ENCODE data around the gene OSBPL3.

DNA sequence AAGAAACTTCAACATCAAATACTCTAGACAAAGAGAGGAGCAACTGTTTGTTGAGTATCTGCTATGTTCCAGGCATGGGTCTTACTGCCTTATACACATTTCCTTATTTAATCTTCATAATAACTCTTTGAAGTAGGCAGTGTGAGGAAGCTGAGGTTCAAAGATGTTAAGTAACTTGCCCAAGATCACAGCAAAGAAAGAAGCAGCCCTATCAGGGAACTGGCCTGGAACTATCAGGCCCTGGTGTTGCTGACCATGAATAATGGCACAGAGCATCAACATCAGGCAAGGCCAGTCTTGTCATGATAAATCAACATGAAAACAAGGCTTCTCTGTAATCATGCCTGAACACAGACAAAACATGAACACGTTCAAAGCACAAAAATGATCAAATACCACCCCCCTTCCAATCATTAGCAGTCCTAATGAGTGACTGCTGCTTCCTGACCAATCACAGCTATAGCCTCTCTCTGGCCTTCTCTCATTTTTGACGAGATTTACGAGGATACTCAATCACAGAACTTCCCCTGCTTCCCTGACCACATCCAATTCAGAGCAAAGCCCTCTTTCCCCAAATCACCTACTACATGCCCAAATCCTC is 225.0 kb downstream of the OSBPL3 start:
- TF ChIP-seq, protein P1, sequence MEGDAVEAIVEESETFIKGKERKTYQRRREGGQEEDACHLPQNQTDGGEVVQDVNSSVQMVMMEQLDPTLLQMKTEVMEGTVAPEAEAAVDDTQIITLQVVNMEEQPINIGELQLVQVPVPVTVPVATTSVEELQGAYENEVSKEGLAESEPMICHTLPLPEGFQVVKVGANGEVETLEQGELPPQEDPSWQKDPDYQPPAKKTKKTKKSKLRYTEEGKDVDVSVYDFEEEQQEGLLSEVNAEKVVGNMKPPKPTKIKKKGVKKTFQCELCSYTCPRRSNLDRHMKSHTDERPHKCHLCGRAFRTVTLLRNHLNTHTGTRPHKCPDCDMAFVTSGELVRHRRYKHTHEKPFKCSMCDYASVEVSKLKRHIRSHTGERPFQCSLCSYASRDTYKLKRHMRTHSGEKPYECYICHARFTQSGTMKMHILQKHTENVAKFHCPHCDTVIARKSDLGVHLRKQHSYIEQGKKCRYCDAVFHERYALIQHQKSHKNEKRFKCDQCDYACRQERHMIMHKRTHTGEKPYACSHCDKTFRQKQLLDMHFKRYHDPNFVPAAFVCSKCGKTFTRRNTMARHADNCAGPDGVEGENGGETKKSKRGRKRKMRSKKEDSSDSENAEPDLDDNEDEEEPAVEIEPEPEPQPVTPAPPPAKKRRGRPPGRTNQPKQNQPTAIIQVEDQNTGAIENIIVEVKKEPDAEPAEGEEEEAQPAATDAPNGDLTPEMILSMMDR (conservative IDR thresholded peaks at IDR 0.05; ENCODE audit: low read depth, low read length) = no peak
- TF ChIP-seq EZH2 (IDR thresholded peaks at IDR 0.05; ENCODE audit: low read length, unreplicated experiment) = no peak
